WTC11 (cell line): ENCODE results near the gene AXDND1.

ENCODE experiments used
- ATF1 ChIP-seq: sonication (generic); formaldehyde crosslinking; IDR thresholded peaks from 2 replicates; pipeline ENCODE4 v1.8.1; 2023; ENCODE audit warnings: mild to moderate bottlenecking, moderate library complexity, missing genetic modification reagents
- CTCF ChIP-seq: fragments of 200-600 bp; IDR thresholded peaks from 2 replicates; pipeline ENCODE4 v1.8.0; 2022; ENCODE audit warnings: antibody characterized with exemption
- E2F1 ChIP-seq: sonication (generic); formaldehyde crosslinking; IDR thresholded peaks from 2 replicates; pipeline ENCODE4 v1.8.0; 2022; ENCODE audit warnings: mild to moderate bottlenecking, missing genetic modification reagents
- E2F4 ChIP-seq: sonication (generic); formaldehyde crosslinking; IDR thresholded peaks from 2 replicates; pipeline ENCODE4 v1.8.1; 2022; ENCODE audit warnings: low read depth, mild to moderate bottlenecking, moderate library complexity, missing genetic modification reagents, borderline replicate concordance
- FOXP4 ChIP-seq: sonication (generic); formaldehyde crosslinking; IDR thresholded peaks from 2 replicates; pipeline ENCODE4 v1.8.0; 2022; ENCODE audit warnings: mild to moderate bottlenecking, missing genetic modification reagents
- HMGXB4 ChIP-seq: sonication (generic); formaldehyde crosslinking; IDR thresholded peaks from 2 replicates; pipeline ENCODE4 v1.8.1; 2023; ENCODE audit warnings: mild to moderate bottlenecking, moderate library complexity, missing genetic modification reagents
- NR2C2 ChIP-seq: sonication (generic); formaldehyde crosslinking; IDR thresholded peaks from 2 replicates; pipeline ENCODE4 v1.8.0; 2022; ENCODE audit warnings: mild to moderate bottlenecking, missing genetic modification reagents
- SP1 ChIP-seq: sonication (generic); formaldehyde crosslinking; conservative IDR thresholded peaks from 2 replicates; pipeline ENCODE4 v1.8.1; 2022; ENCODE audit warnings: missing genetic modification reagents
- STAT6 ChIP-seq: sonication (generic); formaldehyde crosslinking; conservative IDR thresholded peaks from 2 replicates; pipeline ENCODE4 v1.8.1; 2023; ENCODE audit warnings: mild to moderate bottlenecking, low read depth, missing genetic modification reagents, moderate library complexity
- TCF7 ChIP-seq: sonication (generic); formaldehyde crosslinking; IDR thresholded peaks from 2 replicates; pipeline ENCODE4 v1.8.0; 2022; ENCODE audit warnings: mild to moderate bottlenecking, low read depth, missing genetic modification reagents, moderate library complexity
- ZNF219 ChIP-seq: sonication (generic); formaldehyde crosslinking; IDR thresholded peaks from 2 replicates; pipeline ENCODE4 v1.8.0; 2023; ENCODE audit warnings: missing genetic modification reagents, mild to moderate bottlenecking, borderline replicate concordance
- ZNF512 ChIP-seq: sonication (generic); formaldehyde crosslinking; IDR thresholded peaks from 2 replicates; pipeline ENCODE4 v1.8.1; 2022; ENCODE audit warnings: missing genetic modification reagents, borderline replicate concordance

GRCh38 chr1:179474713-179475112 lies 108.9 kb downstream of the AXDND1 start:
- no peak for TF ChIP-seq FOXP4 (CRISPR knock-in tag)
- no peak for TF ChIP-seq E2F1
- TF ChIP-seq CTCF = no peak
- TF ChIP-seq E2F4 (CRISPR knock-in tag) = no peak
- no peak for TF ChIP-seq ZNF512 (CRISPR knock-in tag)
- TF ChIP-seq HMGXB4 = no peak
- no peak for TF ChIP-seq ZNF219
- no peak for TF ChIP-seq SP1
- no peak for TF ChIP-seq NR2C2 (CRISPR knock-in tag)
- TF ChIP-seq TCF7 (CRISPR knock-in tag) = no peak
- no peak for TF ChIP-seq ATF1
- no peak for TF ChIP-seq STAT6 (CRISPR knock-in tag)
